Lower leg skin (tissue), 3 donors: ENCODE results near the gene ADGRL3.

ENCODE experiments used
- POLR2A ChIP-seq, 2 donors: fragments of 450-650 bp; IDR thresholded peaks; one replicate each; pipeline ENCODE4 v1.6.1; 2016 to 2017; ENCODE audit warnings: antibody characterized with exemption in 2 of 2, mild to moderate bottlenecking in 1 of 2, moderate library complexity in 1 of 2
- TF ChIP-seq, protein P1 (sequence below), 3 donors: fragments of 450-650 bp; IDR thresholded peaks; one replicate each; pipeline ENCODE4 v1.5.1; 2016; ENCODE audit warnings: antibody characterized with exemption in 3 of 3, mild to moderate bottlenecking in 3 of 3, moderate library complexity in 2 of 3

- TF ChIP-seq, protein P1, sequence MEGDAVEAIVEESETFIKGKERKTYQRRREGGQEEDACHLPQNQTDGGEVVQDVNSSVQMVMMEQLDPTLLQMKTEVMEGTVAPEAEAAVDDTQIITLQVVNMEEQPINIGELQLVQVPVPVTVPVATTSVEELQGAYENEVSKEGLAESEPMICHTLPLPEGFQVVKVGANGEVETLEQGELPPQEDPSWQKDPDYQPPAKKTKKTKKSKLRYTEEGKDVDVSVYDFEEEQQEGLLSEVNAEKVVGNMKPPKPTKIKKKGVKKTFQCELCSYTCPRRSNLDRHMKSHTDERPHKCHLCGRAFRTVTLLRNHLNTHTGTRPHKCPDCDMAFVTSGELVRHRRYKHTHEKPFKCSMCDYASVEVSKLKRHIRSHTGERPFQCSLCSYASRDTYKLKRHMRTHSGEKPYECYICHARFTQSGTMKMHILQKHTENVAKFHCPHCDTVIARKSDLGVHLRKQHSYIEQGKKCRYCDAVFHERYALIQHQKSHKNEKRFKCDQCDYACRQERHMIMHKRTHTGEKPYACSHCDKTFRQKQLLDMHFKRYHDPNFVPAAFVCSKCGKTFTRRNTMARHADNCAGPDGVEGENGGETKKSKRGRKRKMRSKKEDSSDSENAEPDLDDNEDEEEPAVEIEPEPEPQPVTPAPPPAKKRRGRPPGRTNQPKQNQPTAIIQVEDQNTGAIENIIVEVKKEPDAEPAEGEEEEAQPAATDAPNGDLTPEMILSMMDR (IDR thresholded peaks at IDR 0.05) = no peak
- no peak for TF ChIP-seq POLR2A (IDR thresholded peaks at IDR 0.05)
Measured at GRCh38 chr4:61200916-61201526, 895 bp downstream of the ADGRL3 start.
